H1 (cell line): ENCODE results near the gene JUP.

Source experiments
- CREB1 ChIP-seq: IDR thresholded peaks from 2 replicates; pipeline ENCODE4 v1.6.1; 2012; ENCODE audit warnings: inconsistent platforms
- HDAC6 ChIP-seq: IDR thresholded peaks from one replicate; pipeline ENCODE4 v1.7.1; 2012; ENCODE audit warnings: low read depth, mild to moderate bottlenecking, inconsistent platforms, low read length, moderate library complexity
- SRF ChIP-seq: IDR thresholded peaks from 2 replicates; pipeline ENCODE4 v1.6.1; 2011; ENCODE audit warnings: mild to moderate bottlenecking, low read depth, low read length, moderate library complexity
- TEAD4 ChIP-seq: IDR thresholded peaks from 2 replicates; pipeline ENCODE4 v1.6.1; 2012; ENCODE audit warnings: low read depth, low read length, inconsistent platforms, mixed read lengths
- TF ChIP-seq, protein P1 (sequence below), 3 experiments: IDR thresholded peaks; 1 replicate in 2 of 3; 2 replicates in 1 of 3; pipeline versions ENCODE4 v1.5.1 to v1.6.1; 2011; ENCODE audit warnings: low read length in 3 of 3, mild to moderate bottlenecking in 3 of 3, inconsistent platforms in 2 of 3, low read depth in 1 of 3, moderate library complexity in 1 of 3; ENCODE audit not compliant: insufficient read depth in 1 of 3; ENCODE audit errors: control extremely low read depth in 1 of 3
- TF ChIP-seq, protein P2 (sequence below): IDR thresholded peaks from 2 replicates; pipeline ENCODE4 v1.6.1; 2012; ENCODE audit warnings: low read length, inconsistent platforms

DNA sequence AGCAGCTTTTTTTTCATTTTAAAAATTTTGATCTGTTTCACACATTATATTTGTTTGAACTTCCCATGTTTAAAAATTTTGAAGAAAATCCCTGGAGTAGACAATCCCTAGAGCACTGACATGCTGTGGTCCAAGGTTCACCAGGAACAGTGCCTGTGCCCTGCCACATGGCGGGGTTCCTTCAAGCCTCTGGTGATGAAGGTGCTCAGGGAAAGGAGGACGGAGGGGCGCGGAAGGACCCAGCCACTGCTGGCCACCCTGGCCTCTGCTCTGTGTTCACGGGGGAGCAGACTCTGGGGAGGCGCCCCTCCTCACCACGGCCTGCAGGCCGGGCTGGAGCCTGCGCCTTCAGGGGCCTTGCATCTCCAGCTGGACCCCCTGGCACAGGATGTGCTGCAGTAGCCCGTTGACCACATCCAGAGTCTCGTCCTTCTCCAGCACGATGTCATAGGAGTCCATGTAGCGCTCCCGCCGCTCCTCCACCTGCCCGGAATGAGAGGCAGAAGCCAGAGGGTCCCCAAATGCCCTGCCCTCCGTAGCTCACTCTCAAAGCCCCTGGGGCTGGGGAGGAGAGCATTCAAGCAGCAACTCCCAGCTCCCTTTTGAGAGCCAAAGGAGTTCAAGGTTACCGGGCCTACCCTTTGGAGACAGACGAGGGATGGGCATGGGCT is 38.8 kb upstream of the JUP start:
- TF ChIP-seq, protein P1, sequence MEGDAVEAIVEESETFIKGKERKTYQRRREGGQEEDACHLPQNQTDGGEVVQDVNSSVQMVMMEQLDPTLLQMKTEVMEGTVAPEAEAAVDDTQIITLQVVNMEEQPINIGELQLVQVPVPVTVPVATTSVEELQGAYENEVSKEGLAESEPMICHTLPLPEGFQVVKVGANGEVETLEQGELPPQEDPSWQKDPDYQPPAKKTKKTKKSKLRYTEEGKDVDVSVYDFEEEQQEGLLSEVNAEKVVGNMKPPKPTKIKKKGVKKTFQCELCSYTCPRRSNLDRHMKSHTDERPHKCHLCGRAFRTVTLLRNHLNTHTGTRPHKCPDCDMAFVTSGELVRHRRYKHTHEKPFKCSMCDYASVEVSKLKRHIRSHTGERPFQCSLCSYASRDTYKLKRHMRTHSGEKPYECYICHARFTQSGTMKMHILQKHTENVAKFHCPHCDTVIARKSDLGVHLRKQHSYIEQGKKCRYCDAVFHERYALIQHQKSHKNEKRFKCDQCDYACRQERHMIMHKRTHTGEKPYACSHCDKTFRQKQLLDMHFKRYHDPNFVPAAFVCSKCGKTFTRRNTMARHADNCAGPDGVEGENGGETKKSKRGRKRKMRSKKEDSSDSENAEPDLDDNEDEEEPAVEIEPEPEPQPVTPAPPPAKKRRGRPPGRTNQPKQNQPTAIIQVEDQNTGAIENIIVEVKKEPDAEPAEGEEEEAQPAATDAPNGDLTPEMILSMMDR (IDR thresholded peaks at IDR 0.05; ENCODE audit: control extremely low read depth in 1 of 3, insufficient read depth in 1 of 3, low read depth in 1 of 3, low read length in 3 of 3): no peak
- TF ChIP-seq CREB1: no peak
- no peak for TF ChIP-seq HDAC6
- TF ChIP-seq, protein P2, sequence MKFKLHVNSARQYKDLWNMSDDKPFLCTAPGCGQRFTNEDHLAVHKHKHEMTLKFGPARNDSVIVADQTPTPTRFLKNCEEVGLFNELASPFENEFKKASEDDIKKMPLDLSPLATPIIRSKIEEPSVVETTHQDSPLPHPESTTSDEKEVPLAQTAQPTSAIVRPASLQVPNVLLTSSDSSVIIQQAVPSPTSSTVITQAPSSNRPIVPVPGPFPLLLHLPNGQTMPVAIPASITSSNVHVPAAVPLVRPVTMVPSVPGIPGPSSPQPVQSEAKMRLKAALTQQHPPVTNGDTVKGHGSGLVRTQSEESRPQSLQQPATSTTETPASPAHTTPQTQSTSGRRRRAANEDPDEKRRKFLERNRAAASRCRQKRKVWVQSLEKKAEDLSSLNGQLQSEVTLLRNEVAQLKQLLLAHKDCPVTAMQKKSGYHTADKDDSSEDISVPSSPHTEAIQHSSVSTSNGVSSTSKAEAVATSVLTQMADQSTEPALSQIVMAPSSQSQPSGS: no peak
- no peak for TF ChIP-seq TEAD4
- TF ChIP-seq SRF: no peak
